ENCODE results near the gene LPIN3. TPM values are rescaled to one million over a fixed set of nuclear protein-coding genes. Genes with fewer than 3 reads are reported as not detected.

The LPIN3 gene
- total RNA-seq, 2 experiments from 2014 or later, result 4.0 TPM

GRCh38 chr20:41361757-41362747 is 21.4 kb downstream of the LPIN3 start:
- Mint-ChIP-seq H3K27me3 (peaks cover 8% of the 10 kb centered on the region), H3K4me3 (no peak overlapping the region), H3K9me3 (ENCODE audit: low read depth) (no peaks in the 10 kb centered on the region), H3K36me3 (ENCODE audit: low read depth) (no peaks in the 10 kb centered on the region), H3K4me1 (peaks cover 1% of the 10 kb centered on the region), H3K27ac (no peak overlapping the region)
- ATAC-seq, result no peak
- intact Hi-C loops (cut with DNase I, micrococcal nuclease), result no loop called here
- CTCF ChIA-PET, result interaction anchor here (0.6 to 0.8 kb wide), 2 partner anchors 49 to 1885 kb away, joined by 3 read pairs; no protein-coding TSS in a partner anchor
- POLR2A ChIA-PET, result no interaction called here
- DNase-seq, result no peak

GRCh38 chr20:41362748-41363140 is 22.1 kb downstream of the LPIN3 start:
- POLR2A ChIA-PET, result no interaction called here
- no peaks in the 10 kb centered on the region for H3K9me3 Mint-ChIP-seq (ENCODE audit: low read depth)
- no peak for ATAC-seq
- CTCF ChIA-PET, result interaction anchor here (0.6 kb wide), 1 partner anchor 1886 kb away, joined by 3 read pairs; no protein-coding TSS in a partner anchor
- H3K4me1 Mint-ChIP-seq, result peaks cover 6% of the 10 kb centered on the region
- peaks cover 14% of the 10 kb centered on the region for H3K27me3 Mint-ChIP-seq
- intact Hi-C loops (cut with DNase I, micrococcal nuclease), result no loop called here
- no peak overlapping the region for H3K27ac Mint-ChIP-seq
- no peaks in the 10 kb centered on the region for H3K36me3 Mint-ChIP-seq (ENCODE audit: low read depth)
- no peak for DNase-seq
- no peak overlapping the region for H3K4me3 Mint-ChIP-seq

- Mint-ChIP-seq H3K27me3 (peaks cover 19% of the 10 kb centered on the region), H3K4me1 (peaks cover 6% of the 10 kb centered on the region), H3K4me3 (no peak overlapping the region), H3K36me3 (ENCODE audit: low read depth) (no peaks in the 10 kb centered on the region), H3K27ac (no peak overlapping the region), H3K9me3 (ENCODE audit: low read depth) (no peaks in the 10 kb centered on the region)
- ChIA-PET POLR2A (no interaction called here), CTCF (no interaction called here)
- ATAC-seq (no peak), DNase-seq (no peak)
- intact Hi-C loops (cut with DNase I, micrococcal nuclease), result no loop called here
These were observed 23.0 kb downstream of the LPIN3 start for GRCh38 chr20:41363601-41364000.

GRCh38 chr20:41364236-41364855 is 23.7 kb downstream of the LPIN3 start:
- CTCF ChIA-PET, result no interaction called here
- Mint-ChIP-seq H3K27ac (no peak overlapping the region), H3K4me3 (no peak overlapping the region), H3K4me1 (peaks cover 6% of the 10 kb centered on the region), H3K27me3 (peaks cover 24% of the 10 kb centered on the region), H3K9me3 (ENCODE audit: low read depth) (no peaks in the 10 kb centered on the region), H3K36me3 (ENCODE audit: low read depth) (no peaks in the 10 kb centered on the region)
- ATAC-seq (no peak), DNase-seq (no peak)
- intact Hi-C loops (cut with DNase I, micrococcal nuclease), result no loop called here
- POLR2A ChIA-PET, result no interaction called here

GRCh38 chr20:41364967-41365765 is 24.5 kb downstream of the LPIN3 start:
- H3K9me3 Mint-ChIP-seq (ENCODE audit: low read depth), result no peaks in the 10 kb centered on the region
- no peak overlapping the region for H3K27ac Mint-ChIP-seq
- no peak overlapping the region for H3K4me3 Mint-ChIP-seq
- intact Hi-C loops (cut with DNase I, micrococcal nuclease), result no loop called here
- no peak for DNase-seq
- peaks cover 26% of the 10 kb centered on the region for H3K27me3 Mint-ChIP-seq
- peaks cover 10% of the 10 kb centered on the region for H3K4me1 Mint-ChIP-seq
- H3K36me3 Mint-ChIP-seq (ENCODE audit: low read depth), result no peaks in the 10 kb centered on the region
- POLR2A ChIA-PET, result no interaction called here
- no peak for ATAC-seq
- CTCF ChIA-PET, result no interaction called here

DNA sequence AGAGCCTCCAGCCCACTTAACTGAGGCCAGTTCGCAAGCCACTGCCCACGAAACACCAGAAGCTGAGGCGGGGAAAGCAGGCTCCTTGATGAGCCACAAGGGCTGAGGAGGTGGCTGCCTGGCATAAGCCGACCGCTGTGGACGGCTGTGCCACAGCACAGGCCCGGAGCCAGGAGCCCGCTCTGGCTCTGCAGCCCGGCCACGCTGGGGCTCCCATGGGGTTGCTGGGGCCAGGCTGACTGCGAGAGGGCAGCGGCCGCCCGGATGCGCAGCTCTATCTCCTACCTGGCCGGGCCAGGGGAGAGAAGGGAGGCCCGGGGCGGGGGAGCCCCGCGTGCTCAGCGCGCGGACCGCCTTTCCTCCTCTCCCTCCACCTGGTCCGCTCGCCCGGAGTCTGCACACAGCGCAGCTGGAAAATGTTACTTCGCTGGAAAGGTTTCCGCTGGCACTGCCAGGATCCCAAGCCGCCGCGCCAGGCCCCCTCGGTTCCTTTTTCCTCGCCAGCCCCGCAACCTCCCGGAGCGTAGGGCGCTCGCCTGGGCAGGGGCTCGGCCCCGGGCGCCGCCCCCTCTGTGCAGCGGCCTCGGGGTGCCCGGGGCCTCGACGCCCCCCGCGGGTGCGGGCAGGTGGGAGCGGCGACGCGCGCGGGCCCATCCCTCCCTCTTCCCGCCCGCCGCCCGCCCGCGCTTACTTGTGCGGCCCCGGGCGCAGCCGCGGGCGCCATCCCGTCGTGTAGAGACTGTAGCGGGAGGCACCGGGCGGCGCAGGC is 25.3 kb downstream of the LPIN3 start:
- Mint-ChIP-seq H3K27ac (no peak overlapping the region), H3K27me3 (peaks cover 26% of the 10 kb centered on the region), H3K36me3 (ENCODE audit: low read depth) (no peaks in the 10 kb centered on the region), H3K9me3 (ENCODE audit: low read depth) (peaks cover 2% of the 10 kb centered on the region), H3K4me1 (peaks cover 10% of the 10 kb centered on the region), H3K4me3 (no peak overlapping the region)
- POLR2A ChIA-PET, result no interaction called here
- ATAC-seq (peak; percentile 42), DNase-seq (peak; percentile 24)
- intact Hi-C loops (cut with DNase I, micrococcal nuclease), result no loop called here
- CTCF ChIA-PET, result no interaction called here

- no peak within 1 kb of the TSS for H3K27ac Mint-ChIP-seq
- H3K27me3 Mint-ChIP-seq, result peaks cover 26% of the 10 kb centered on the region
These were observed 26.1 kb downstream of the LPIN3 start, which contains the start of gene EMILIN3 for GRCh38 chr20:41366546-41367392. EMILIN3 (minus strand) TSS chr20:41366818; CDS start chr20:41366634, 184 bp downstream.

GRCh38 chr20:41367393-41367695 is 26.7 kb downstream of the LPIN3 start:
- H3K36me3 Mint-ChIP-seq (ENCODE audit: low read depth), result peaks cover 2% of the 10 kb centered on the region
- no peak for ATAC-seq
- intact Hi-C loops (cut with DNase I, micrococcal nuclease), result no loop called here
- H3K27me3 Mint-ChIP-seq, result peaks cover 26% of the 10 kb centered on the region
- CTCF ChIA-PET, result interaction anchor here (0.7 kb wide), 1 partner anchor 45 kb away, joined by 3 read pairs; no protein-coding TSS in a partner anchor
- H3K27ac Mint-ChIP-seq, result no peak overlapping the region
- no peak for DNase-seq
- POLR2A ChIA-PET, result no interaction called here
- peak overlapping the region; percentile 5 for H3K4me3 Mint-ChIP-seq
- peaks cover 10% of the 10 kb centered on the region for H3K4me1 Mint-ChIP-seq
- H3K9me3 Mint-ChIP-seq (ENCODE audit: low read depth), result peaks cover 9% of the 10 kb centered on the region

More at GRCh38 chr20:41366546-41367392, 26.1 kb downstream of the LPIN3 start, which contains the start of gene EMILIN3:
- peaks cover 7% of the 10 kb centered on the region for H3K9me3 Mint-ChIP-seq (ENCODE audit: low read depth)
- peaks cover 10% of the 10 kb centered on the region for H3K4me1 Mint-ChIP-seq
- no peak for ATAC-seq
- POLR2A ChIA-PET, result no interaction called here
- no peak for DNase-seq
- intact Hi-C loops (cut with DNase I, micrococcal nuclease), result no loop called here
- CTCF ChIA-PET, result no interaction called here
- peak within 1 kb of the TSS; percentile 5 for H3K4me3 Mint-ChIP-seq
- peaks cover 2% of the 10 kb centered on the region for H3K36me3 Mint-ChIP-seq (ENCODE audit: low read depth)

- DNase-seq (no peak), ATAC-seq (no peak)
- Mint-ChIP-seq H3K4me3 (no peak overlapping the region), H3K27me3 (peaks cover 28% of the 10 kb centered on the region), H3K4me1 (peaks cover 10% of the 10 kb centered on the region), H3K27ac (no peak overlapping the region), H3K9me3 (ENCODE audit: low read depth) (peaks cover 15% of the 10 kb centered on the region), H3K36me3 (ENCODE audit: low read depth) (peaks cover 2% of the 10 kb centered on the region)
- intact Hi-C loops (cut with DNase I, micrococcal nuclease), result no loop called here
- CTCF ChIA-PET, result interaction anchor here (0.7 kb wide), 1 partner anchor 46 kb away, joined by 3 read pairs; no protein-coding TSS in a partner anchor
- POLR2A ChIA-PET, result no interaction called here
These were observed 27.3 kb downstream of the LPIN3 start for GRCh38 chr20:41367956-41368355.

GRCh38 chr20:41369673-41370072 is 29.1 kb downstream of the LPIN3 start:
- H3K27me3 Mint-ChIP-seq, result peaks cover 28% of the 10 kb centered on the region

More at GRCh38 chr20:41369673-41370072, 29.1 kb downstream of the LPIN3 start:
- CTCF ChIA-PET, result interaction anchor here (0.6 to 0.7 kb wide), 2 partner anchors 29 to 346 kb away, joined by 3 read pairs; partner anchors contain the start of gene LPIN3
- POLR2A ChIA-PET, result no interaction called here
- no peak for DNase-seq
- peaks cover 2% of the 10 kb centered on the region for H3K36me3 Mint-ChIP-seq (ENCODE audit: low read depth)
- intact Hi-C loops (cut with DNase I, micrococcal nuclease), result no loop called here
- H3K9me3 Mint-ChIP-seq (ENCODE audit: low read depth), result peaks cover 17% of the 10 kb centered on the region
- no peak for ATAC-seq
- H3K27ac Mint-ChIP-seq, result no peak overlapping the region
- H3K4me1 Mint-ChIP-seq, result peaks cover 10% of the 10 kb centered on the region
- H3K4me3 Mint-ChIP-seq, result no peak overlapping the region
